ENCODE measurements around the gene SLC1A7. TPM values are rescaled to one million over a fixed set of nuclear protein-coding genes. Genes with fewer than 3 reads are reported as not detected.

SLC1A7 gene
- total RNA-seq, 2 experiments from 2014 or later = not detected

- CTCF ChIA-PET = interaction anchor here (0.6 kb wide), 1 partner anchor 84 kb away, joined by 3 read pairs; no protein-coding TSS in a partner anchor
- Mint-ChIP-seq H3K27ac (no peak overlapping the region), H3K36me3 (ENCODE audit: low read depth) (no peaks in the 10 kb centered on the region), H3K9me3 (no peaks in the 10 kb centered on the region), H3K4me1 (no peaks in the 10 kb centered on the region), H3K27me3 (peaks cover 7% of the 10 kb centered on the region), H3K4me3 (no peak overlapping the region)
- POLR2A ChIA-PET = interaction anchor here (0.7 kb wide), 1 partner anchor 834 kb away, joined by 3 read pairs; no protein-coding TSS in a partner anchor
- DNase-seq = no peak
Observed at GRCh38 chr1:53155534-53155933, 13.1 kb upstream of the SLC1A7 start.

DNA sequence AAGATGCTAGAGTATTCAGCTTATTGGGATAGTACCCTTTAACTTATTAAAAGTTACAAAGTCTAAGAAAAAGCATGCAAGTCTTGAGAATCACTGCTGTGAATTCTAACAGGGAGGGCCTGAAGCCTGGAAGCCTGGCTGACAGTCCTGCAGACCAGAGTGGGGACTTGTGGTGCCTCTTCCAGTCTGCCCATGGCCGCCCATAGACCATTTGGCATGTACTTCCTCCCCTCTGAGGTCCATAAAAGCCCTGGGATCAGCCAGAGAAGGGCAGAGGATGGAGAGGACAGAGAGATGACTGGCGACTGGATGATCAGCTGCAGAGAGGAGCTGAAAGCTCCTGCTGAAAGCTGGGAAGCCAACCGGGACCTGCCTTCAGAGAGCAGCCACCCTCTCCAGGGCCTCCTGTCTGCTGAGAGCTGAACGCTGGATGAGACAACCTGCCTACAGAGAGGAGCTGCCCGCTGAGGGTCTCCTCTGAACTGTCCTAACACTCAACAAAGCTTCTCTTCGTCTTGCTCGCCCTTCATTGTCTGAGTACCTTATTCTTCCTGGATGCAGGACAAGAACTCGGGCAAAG, 12.5 kb upstream of the SLC1A7 start:
- H3K27ac Mint-ChIP-seq = no peak overlapping the region
- H3K4me3 Mint-ChIP-seq = no peak overlapping the region
- ChIA-PET POLR2A (no interaction called here), CTCF (no interaction called here)
- H3K4me1 Mint-ChIP-seq = no peaks in the 10 kb centered on the region
- H3K36me3 Mint-ChIP-seq (ENCODE audit: low read depth) = no peaks in the 10 kb centered on the region
- no peaks in the 10 kb centered on the region for H3K9me3 Mint-ChIP-seq
- peaks cover 7% of the 10 kb centered on the region for H3K27me3 Mint-ChIP-seq
- DNase-seq = no peak

GRCh38 chr1:53153752-53154151, 11.3 kb upstream of the SLC1A7 start:
- no peaks in the 10 kb centered on the region for H3K36me3 Mint-ChIP-seq (ENCODE audit: low read depth)
- CTCF ChIA-PET = interaction anchor here (0.7 to 1.8 kb wide), 2 partner anchors 40 to 85 kb away, joined by 3 read pairs; no protein-coding TSS in a partner anchor
- DNase-seq = no peak
- H3K27ac Mint-ChIP-seq = no peak overlapping the region
- no peaks in the 10 kb centered on the region for H3K9me3 Mint-ChIP-seq
- POLR2A ChIA-PET = no interaction called here
- no peak overlapping the region for H3K4me3 Mint-ChIP-seq
- no peaks in the 10 kb centered on the region for H3K4me1 Mint-ChIP-seq
- H3K27me3 Mint-ChIP-seq = peaks cover 7% of the 10 kb centered on the region

- Mint-ChIP-seq H3K4me1 (no peaks in the 10 kb centered on the region), H3K27ac (no peak overlapping the region), H3K27me3 (peaks cover 5% of the 10 kb centered on the region), H3K4me3 (no peak overlapping the region), H3K9me3 (no peaks in the 10 kb centered on the region), H3K36me3 (ENCODE audit: low read depth) (no peaks in the 10 kb centered on the region)
- no peak for DNase-seq
- POLR2A ChIA-PET = no interaction called here
- CTCF ChIA-PET = interaction anchor here (0.5 kb wide), 1 partner anchor 321 kb away, joined by 3 read pairs; no protein-coding TSS in a partner anchor
Observed at GRCh38 chr1:53148123-53148522, 5.7 kb upstream of the SLC1A7 start.

DNA sequence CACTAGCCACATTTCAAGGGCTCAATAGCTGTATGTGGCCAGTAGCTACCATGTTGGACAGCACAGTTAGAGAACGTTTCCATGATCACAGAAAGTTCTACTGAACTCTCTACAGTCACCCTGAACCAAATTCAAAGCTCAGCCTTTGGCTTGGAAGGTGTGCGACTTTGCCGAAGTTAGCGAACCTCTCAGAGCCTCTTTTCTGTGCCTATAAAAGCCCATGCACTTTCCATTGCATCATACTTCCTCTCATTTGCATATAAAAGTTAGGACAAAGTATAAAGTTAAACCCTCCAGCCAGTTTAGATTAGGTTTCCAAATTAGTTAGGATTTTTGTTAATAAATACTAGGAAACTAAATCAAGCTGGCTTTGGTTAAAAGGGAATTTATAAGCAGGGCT, 4.7 kb upstream of the SLC1A7 start:
- no peak overlapping the region for H3K4me3 Mint-ChIP-seq
- H3K9me3 Mint-ChIP-seq = no peaks in the 10 kb centered on the region
- H3K4me1 Mint-ChIP-seq = no peaks in the 10 kb centered on the region
- ChIA-PET POLR2A (no interaction called here), CTCF (no interaction called here)
- no peak overlapping the region for H3K27ac Mint-ChIP-seq
- DNase-seq = no peak
- peaks cover 2% of the 10 kb centered on the region for H3K27me3 Mint-ChIP-seq
- no peaks in the 10 kb centered on the region for H3K36me3 Mint-ChIP-seq (ENCODE audit: low read depth)

DNA sequence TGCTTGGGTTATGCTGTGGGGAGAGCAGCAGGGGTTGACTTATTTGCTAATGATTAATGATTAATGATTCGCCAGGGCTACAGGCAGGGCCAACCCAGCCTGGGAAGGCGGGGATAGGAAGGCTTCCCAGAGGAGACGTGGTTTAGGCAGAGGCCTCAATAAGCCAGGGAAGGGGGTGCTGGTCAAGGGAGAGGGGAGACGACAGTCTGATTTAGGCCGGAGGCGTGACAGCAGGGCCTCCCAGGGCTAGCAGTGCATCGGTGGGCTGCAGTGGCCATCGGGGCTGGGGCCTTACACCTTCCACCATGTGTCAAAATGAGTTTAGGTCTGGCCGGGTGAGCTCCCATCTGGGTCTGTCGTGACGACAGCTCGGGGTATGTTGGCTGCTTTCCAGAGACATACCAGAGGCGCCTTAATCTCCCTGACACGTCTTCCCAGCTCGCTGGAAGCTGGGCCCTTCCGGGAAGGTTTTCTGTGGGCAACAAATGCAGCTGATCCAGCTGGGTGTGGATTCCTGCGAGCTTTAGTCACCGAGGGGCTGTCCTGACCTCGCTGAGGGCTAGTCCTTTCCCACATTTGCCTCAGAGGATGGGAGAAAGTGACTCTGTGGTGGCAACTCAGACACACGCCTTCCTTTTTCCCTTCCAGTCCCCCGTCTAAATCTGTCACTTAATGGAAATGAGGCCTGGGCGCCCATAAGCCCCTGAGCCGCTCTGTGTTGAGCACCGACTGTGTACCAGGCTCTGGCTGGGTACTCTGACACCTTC, 3.7 kb upstream of the SLC1A7 start:
- no peak for DNase-seq
- Mint-ChIP-seq H3K9me3 (no peaks in the 10 kb centered on the region), H3K4me3 (no peak overlapping the region), H3K27me3 (peaks cover 2% of the 10 kb centered on the region), H3K4me1 (no peaks in the 10 kb centered on the region), H3K36me3 (ENCODE audit: low read depth) (no peaks in the 10 kb centered on the region), H3K27ac (no peak overlapping the region)
- CTCF ChIA-PET = interaction anchor here (1.0 kb wide), 1 partner anchor 114 kb away, joined by 3 read pairs; no protein-coding TSS in a partner anchor
- POLR2A ChIA-PET = no interaction called here

- Mint-ChIP-seq H3K36me3 (ENCODE audit: low read depth) (no peaks in the 10 kb centered on the region), H3K4me3 (no peak overlapping the region)
- POLR2A ChIA-PET = no interaction called here
Observed at GRCh38 chr1:53145619-53145941, 3.1 kb upstream of the SLC1A7 start.

DNA sequence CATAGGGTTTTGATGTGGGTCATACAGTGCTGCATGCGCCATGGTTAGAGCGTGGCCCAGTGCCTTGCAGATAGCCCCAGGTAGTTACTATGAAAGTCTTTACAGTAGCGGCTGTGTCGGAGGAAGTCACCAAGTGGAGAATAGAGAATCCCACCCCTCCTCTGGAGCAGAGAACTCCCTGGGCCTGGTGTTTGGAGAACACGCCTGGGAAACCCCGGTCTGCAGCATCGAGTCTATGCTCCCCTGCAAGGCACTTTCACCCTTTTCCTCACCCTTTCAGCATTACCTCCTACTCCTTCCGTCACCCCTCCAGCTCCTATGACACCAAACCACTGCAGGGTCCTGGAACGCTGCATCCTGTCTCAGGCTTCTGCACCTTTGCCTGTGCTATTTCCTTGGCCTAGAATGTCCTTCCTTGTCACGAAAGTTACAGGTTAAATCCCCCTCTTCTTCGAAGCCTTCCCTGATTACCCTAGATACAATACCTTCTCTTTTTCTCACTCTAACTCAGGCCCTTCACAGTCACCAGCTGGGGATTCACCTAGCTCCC, 2.7 kb upstream of the SLC1A7 start:
- no peaks in the 10 kb centered on the region for H3K9me3 Mint-ChIP-seq
- no peak for DNase-seq
- no peak overlapping the region for H3K4me3 Mint-ChIP-seq
- H3K27me3 Mint-ChIP-seq = no peaks in the 10 kb centered on the region
- ChIA-PET CTCF (no interaction called here), POLR2A (no interaction called here)
- H3K4me1 Mint-ChIP-seq = no peaks in the 10 kb centered on the region
- H3K36me3 Mint-ChIP-seq (ENCODE audit: low read depth) = no peaks in the 10 kb centered on the region
- H3K27ac Mint-ChIP-seq = no peak overlapping the region

More at GRCh38 chr1:53145619-53145941, 3.1 kb upstream of the SLC1A7 start:
- H3K9me3 Mint-ChIP-seq = no peaks in the 10 kb centered on the region
- H3K27ac Mint-ChIP-seq = no peak overlapping the region
- CTCF ChIA-PET = no interaction called here
- H3K27me3 Mint-ChIP-seq = no peaks in the 10 kb centered on the region
- no peak for DNase-seq
- H3K4me1 Mint-ChIP-seq = no peaks in the 10 kb centered on the region

GRCh38 chr1:53144201-53144600, 1.8 kb upstream of the SLC1A7 start:
- DNase-seq = no peak
- ChIA-PET CTCF (no interaction called here), POLR2A (no interaction called here)
- Mint-ChIP-seq H3K9me3 (no peaks in the 10 kb centered on the region), H3K27ac (no peak overlapping the region), H3K27me3 (no peaks in the 10 kb centered on the region), H3K4me1 (no peaks in the 10 kb centered on the region), H3K4me3 (no peak overlapping the region), H3K36me3 (ENCODE audit: low read depth) (no peaks in the 10 kb centered on the region)

- POLR2A ChIA-PET = no interaction called here
Observed at GRCh38 chr1:53143527-53143926, 1.1 kb upstream of the SLC1A7 start.

GRCh38 chr1:53141487-53142055, 867 bp downstream of the SLC1A7 start:
- CTCF ChIA-PET = interaction anchor here (0.6 kb wide), 1 partner anchor 123 kb away, joined by 3 read pairs; no protein-coding TSS in a partner anchor
- POLR2A ChIA-PET = no interaction called here
- Mint-ChIP-seq H3K27me3 (no peaks in the 10 kb centered on the region), H3K27ac (no peak overlapping the region), H3K9me3 (peaks cover 7% of the 10 kb centered on the region), H3K4me1 (no peaks in the 10 kb centered on the region), H3K4me3 (no peak overlapping the region), H3K36me3 (ENCODE audit: low read depth) (peaks cover 3% of the 10 kb centered on the region)
- no peak for DNase-seq

More at GRCh38 chr1:53143527-53143926, 1.1 kb upstream of the SLC1A7 start:
- no peaks in the 10 kb centered on the region for H3K9me3 Mint-ChIP-seq
- no peaks in the 10 kb centered on the region for H3K27me3 Mint-ChIP-seq
- no peak overlapping the region for H3K27ac Mint-ChIP-seq
- no peak for DNase-seq
- no peak overlapping the region for H3K4me3 Mint-ChIP-seq
- CTCF ChIA-PET = no interaction called here
- no peaks in the 10 kb centered on the region for H3K36me3 Mint-ChIP-seq (ENCODE audit: low read depth)
- no peaks in the 10 kb centered on the region for H3K4me1 Mint-ChIP-seq

GRCh38 chr1:53140451-53140850, 2.0 kb downstream of the SLC1A7 start:
- no peaks in the 10 kb centered on the region for H3K27me3 Mint-ChIP-seq
- no peaks in the 10 kb centered on the region for H3K4me1 Mint-ChIP-seq
- DNase-seq = no peak
- H3K9me3 Mint-ChIP-seq = peaks cover 7% of the 10 kb centered on the region
- POLR2A ChIA-PET = no interaction called here
- H3K4me3 Mint-ChIP-seq = no peak overlapping the region
- CTCF ChIA-PET = no interaction called here
- peaks cover 3% of the 10 kb centered on the region for H3K36me3 Mint-ChIP-seq (ENCODE audit: low read depth)
- no peak overlapping the region for H3K27ac Mint-ChIP-seq

- H3K36me3 Mint-ChIP-seq (ENCODE audit: low read depth) = peaks cover 3% of the 10 kb centered on the region
- no peak for DNase-seq
- no peaks in the 10 kb centered on the region for H3K27me3 Mint-ChIP-seq
- H3K27ac Mint-ChIP-seq = no peak overlapping the region
- ChIA-PET CTCF (no interaction called here), POLR2A (no interaction called here)
- peaks cover 7% of the 10 kb centered on the region for H3K9me3 Mint-ChIP-seq
- H3K4me3 Mint-ChIP-seq = no peak overlapping the region
- no peaks in the 10 kb centered on the region for H3K4me1 Mint-ChIP-seq
Observed at GRCh38 chr1:53139951-53140361, 2.5 kb downstream of the SLC1A7 start.

Data from activated CD4-positive, alpha-beta T cell treated with anti-CD3 and anti-CD28 coated beads, Interleukin-2, amount 10 ng/mL, durations not matched to agents 7 days and 5 days (primary cell).